GM12872 (cell line): Measurements from ENCODE around the gene DYNC2H1.

ENCODE experiments used
- TF ChIP-seq, protein P1 (sequence below): IDR thresholded peaks from 3 replicates; pipeline ENCODE4 v1.5.1; 2011; ENCODE audit warnings: low read depth, mild to moderate bottlenecking, low read length, moderate library complexity; ENCODE audit not compliant: insufficient read depth

Gene DYNC2H1

DNA sequence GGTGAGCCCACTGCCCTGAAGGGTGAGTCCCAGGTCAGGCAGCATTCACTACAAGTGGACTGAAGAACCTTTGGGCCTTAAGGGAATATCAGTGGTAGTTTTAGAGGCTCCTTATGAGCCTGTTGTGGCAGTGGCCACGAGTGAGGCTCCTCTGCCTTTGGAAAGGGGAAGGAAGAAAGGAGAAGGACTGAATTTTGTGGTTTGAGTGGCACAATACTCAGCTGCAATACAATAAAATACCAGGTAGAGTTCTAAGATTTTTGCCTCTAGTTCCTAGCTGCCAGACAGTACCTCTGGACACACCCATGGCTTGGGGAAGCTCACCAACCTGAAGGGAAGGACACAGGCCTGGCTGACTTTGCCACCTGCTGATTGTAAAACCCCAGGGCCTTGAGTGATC is 260.9 kb downstream of the DYNC2H1 start:
- TF ChIP-seq, protein P1, sequence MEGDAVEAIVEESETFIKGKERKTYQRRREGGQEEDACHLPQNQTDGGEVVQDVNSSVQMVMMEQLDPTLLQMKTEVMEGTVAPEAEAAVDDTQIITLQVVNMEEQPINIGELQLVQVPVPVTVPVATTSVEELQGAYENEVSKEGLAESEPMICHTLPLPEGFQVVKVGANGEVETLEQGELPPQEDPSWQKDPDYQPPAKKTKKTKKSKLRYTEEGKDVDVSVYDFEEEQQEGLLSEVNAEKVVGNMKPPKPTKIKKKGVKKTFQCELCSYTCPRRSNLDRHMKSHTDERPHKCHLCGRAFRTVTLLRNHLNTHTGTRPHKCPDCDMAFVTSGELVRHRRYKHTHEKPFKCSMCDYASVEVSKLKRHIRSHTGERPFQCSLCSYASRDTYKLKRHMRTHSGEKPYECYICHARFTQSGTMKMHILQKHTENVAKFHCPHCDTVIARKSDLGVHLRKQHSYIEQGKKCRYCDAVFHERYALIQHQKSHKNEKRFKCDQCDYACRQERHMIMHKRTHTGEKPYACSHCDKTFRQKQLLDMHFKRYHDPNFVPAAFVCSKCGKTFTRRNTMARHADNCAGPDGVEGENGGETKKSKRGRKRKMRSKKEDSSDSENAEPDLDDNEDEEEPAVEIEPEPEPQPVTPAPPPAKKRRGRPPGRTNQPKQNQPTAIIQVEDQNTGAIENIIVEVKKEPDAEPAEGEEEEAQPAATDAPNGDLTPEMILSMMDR, result no peak

DNA sequence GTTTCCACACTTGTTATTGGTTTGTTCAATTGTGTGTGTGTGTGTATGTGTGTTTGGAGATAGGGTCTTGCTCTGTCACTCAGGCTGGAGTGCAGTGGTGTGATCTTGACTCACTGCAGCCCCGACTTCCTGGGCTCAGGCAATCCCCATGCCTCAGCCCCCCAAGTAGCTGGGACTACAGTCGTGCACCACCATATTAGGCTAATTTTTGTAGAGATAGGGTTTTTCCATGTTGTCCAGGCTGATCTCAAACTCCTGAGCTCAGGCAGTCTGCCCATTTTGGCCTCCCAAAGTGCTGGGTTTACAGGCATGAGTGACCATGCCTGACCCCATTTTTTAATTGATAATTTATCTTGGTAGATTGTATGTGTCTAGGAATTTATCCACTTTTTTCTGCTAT is 263.7 kb downstream of the DYNC2H1 start:
- TF ChIP-seq, protein P1, result no peak

DNA sequence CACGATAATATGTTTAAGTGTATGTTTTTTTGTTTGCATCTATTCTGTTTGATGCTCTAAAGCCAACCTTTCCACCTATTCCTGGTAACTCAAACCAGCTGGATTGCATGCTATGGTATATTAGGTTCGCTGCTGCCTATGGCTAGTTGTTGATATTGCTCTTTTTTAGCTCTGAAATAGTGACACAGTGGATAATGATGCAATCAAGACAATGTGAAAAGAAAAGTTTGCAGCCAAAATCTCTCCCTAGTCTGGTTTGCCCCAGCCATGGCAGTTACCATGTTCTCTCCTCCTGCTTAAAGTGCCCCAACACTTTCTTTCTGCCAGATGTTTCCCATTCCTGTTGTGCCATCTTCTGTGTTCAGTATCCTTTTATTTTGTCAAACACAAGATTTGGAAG is 269.7 kb downstream of the DYNC2H1 start:
- TF ChIP-seq, protein P1, result no peak

DNA sequence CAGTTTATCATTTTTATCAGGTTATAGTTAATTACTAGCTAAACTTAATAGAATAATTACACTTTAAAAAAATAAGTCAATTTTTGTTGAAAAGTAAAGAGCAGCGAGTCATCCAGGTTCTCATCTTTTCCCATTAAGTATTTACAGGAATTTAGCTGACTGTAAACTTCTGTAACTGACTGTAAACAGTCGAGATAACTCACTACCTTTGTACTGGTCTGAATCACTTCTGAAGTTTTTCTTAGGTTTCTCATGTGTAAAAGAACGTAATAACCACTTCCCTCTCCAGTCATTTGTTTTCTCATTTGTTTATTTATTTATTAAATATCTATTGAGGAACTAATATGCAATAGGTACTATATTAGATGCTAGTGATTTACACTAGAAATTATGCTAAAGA is 270.8 kb downstream of the DYNC2H1 start:
- TF ChIP-seq, protein P1, result no peak

DNA sequence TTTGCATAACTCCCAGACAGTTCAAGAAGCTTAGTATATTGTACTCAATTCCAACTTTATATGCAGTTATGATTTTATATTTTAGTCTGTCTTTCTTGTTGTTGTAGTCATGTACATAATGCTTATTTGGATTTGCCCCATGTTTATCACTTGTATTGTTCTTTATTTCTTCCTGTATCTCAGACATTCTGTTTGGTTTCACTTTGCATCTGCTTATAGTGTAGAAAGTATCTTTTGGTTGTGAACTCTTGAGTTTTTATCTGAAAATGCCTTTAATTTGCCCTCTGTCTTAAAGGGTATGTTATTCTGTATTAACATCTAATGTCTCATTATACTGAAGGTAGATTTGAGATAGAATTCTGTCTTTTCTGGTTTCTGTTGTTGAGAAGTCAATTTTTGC is 275.4 kb downstream of the DYNC2H1 start:
- TF ChIP-seq, protein P1, result no peak

DNA sequence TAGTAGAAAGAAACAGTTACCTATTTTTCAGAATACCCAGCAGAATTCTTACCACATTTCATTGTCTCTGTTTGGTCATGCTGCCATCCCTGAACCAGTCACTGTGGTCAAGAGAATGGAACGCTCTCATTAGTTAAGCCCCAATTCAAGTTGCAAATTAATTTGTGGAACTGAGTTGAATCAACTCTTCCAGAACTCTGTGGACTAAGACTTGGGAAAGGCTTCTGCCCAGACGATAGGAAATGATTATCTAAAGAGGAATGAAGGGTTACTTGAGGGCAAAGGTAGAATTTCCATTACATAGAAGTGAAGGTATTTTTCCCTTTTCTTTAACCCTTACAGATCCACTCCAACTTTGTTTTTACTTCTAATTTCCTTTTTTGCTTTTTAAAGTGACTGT is 286.4 kb downstream of the DYNC2H1 start:
- TF ChIP-seq, protein P1, result no peak

DNA sequence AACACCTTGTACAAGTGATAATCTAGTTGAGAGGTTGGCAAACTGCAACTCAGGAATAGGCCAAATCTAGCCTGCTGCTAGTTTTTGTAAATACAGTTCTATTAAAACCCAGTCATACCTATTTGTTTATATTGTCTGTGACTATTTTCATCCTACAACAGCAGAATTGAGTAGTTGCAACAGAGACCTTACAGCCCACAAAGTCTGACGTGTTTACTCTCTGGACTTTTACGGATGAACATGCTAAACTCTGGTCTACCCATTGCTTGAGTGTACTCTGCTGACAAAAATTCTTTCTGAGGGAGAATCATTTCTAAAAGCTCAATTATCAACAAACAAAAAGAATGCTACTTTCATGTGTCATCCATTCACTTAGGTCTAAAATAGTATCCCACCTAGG is 287.0 kb downstream of the DYNC2H1 start:
- TF ChIP-seq, protein P1, result no peak

DNA sequence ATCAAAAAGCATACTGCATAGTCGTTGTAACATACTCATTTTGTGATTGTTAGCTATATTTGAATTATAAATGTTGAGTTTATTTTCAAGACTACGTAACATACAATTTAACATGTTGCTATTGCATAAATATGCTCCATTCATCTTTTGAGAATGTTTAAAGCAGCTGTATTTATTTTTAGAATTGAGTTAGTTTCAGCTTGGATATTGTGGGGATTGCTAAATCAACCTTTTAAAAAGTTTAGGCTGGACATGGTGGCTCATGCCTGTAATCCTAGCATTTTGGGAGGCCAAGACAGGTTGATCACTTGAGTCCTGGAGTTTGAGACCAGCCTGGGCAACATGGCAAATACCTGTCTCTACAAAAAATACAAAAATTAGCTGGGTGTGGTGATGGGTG is 288.1 kb downstream of the DYNC2H1 start:
- TF ChIP-seq, protein P1, result no peak
